Measurements from ENCODE around the gene TNP2. TPM values are rescaled to one million over a fixed set of nuclear protein-coding genes. Genes with fewer than 3 reads are reported as not detected.

TNP2 gene
- total and polyA plus RNA-seq, 9 of the 15 experiments (the other 6 are each of a cell fraction or from before 2014, with no cell fraction given) = not detected

- Histone ChIP-seq H3K79me2 (ENCODE audit: control insufficient read depth, insufficient read depth, low read length) (no peaks in the 10 kb centered on the region), H3K27ac (ENCODE audit: extremely low read depth, low read depth, low read length) (no peak overlapping the region), H3K9ac (ENCODE audit: insufficient read depth in 1 of 2, low read depth in 2 of 2, low read length in 2 of 2) (no peak overlapping the region), H4K20me1 (replicated peaks; ENCODE audit: control insufficient read depth, insufficient read depth, low read length) (0 out of 2 replicates have a peak, but pooled peaks cover 8% of the 10 kb centered on the region), H3K36me3 (ENCODE audit: control insufficient read depth, insufficient read depth, low read length) (no peaks in the 10 kb centered on the region), H3K4me3 (no peak overlapping the region), H3K9me3 (replicated peaks; ENCODE audit: control insufficient read depth, insufficient read depth, low read depth, low read length) (no peaks in the 10 kb centered on the region; the same call in 1 of the 2 replicates), H2AFZ (ENCODE audit: low read depth, low read length) (no peak overlapping the region), H3K4me1 (replicated peaks in 1 of 2; ENCODE audit: control insufficient read depth in 2 of 2, insufficient read depth in 2 of 2, low read length in 2 of 2) (peaks cover 0 to 6% of the 10 kb centered on the region in 2 experiments; a peak in 2 of 5 replicates), H3K9me1 (ENCODE audit: control insufficient read depth, insufficient read depth, low read length) (no peaks in the 10 kb centered on the region), H3K4me2 (ENCODE audit: insufficient read depth, low read length) (no peak overlapping the region), H3K27me3 (ENCODE audit: control insufficient read depth in 2 of 2, insufficient read depth in 2 of 2, low read length in 2 of 2) (peaks cover 2 to 44% of the 10 kb centered on the region in 2 experiments; a peak in 4 of 5 replicates)
- no peak for ATAC-seq
- TF ChIP-seq ZNF766 (CRISPR knock-in tag; conservative IDR thresholded peaks at IDR 0.05) (no peak), TCF3 (CRISPR knock-in tag; IDR thresholded peaks at IDR 0.05) (no peak), KDM4B (IDR thresholded peaks at IDR 0.05; ENCODE audit: borderline replicate concordance in 2 of 2, low read depth in 1 of 2) (no peak), ESRRA (IDR thresholded peaks at IDR 0.05; ENCODE audit: borderline replicate concordance, low read depth) (peak; percentile 83), BCOR (IDR thresholded peaks at IDR 0.05) (peak; percentile 35; the same call in 1 of the 2 replicates), FOXA3 (CRISPR knock-in tag; conservative IDR thresholded peaks at IDR 0.05 in 1 of 2, IDR thresholded peaks at IDR 0.05 in 1 of 2) (no peak), ETV1 (tag; conservative IDR thresholded peaks at IDR 0.05; ENCODE audit: low read depth) (peak; percentile 31; the same call in 1 of the 2 replicates), RBM25 (IDR thresholded peaks at IDR 0.05; ENCODE audit: low read depth, low read length, severe bottlenecking) (peak; percentile 45), BDP1 (IDR thresholded peaks at IDR 0.05; ENCODE audit: insufficient read depth, insufficient read length) (no peak), SPI1 (IDR thresholded peaks at IDR 0.05; ENCODE audit: borderline replicate concordance, low read depth, low read length) (peak; percentile 93)
- in situ Hi-C loops (cut with MboI) = loop anchor here (5.0 kb wide), 2 partner anchors 88 to 307 kb away; no protein-coding TSS in a partner anchor
- ChIA-PET POLR2A (interaction anchor here (2.2 kb wide), 1 partner anchor 8 kb away, joined by 6 read pairs; the partner anchor contains the start of gene SOCS1), CTCF (ENCODE audit: low intra/inter-chr PET ratio) (no interaction called here)
- DNase-seq (ENCODE audit: extremely low read depth in 1 of 4, low spot score in 3 of 4) = no peak
- no TSS peak for BruUV-seq (replicated peaks)
- WGBS (ENCODE audit: insufficient coverage, low coverage, missing lambda C conversion rate) = 18% methylated on average over 9 of the region's 9 CpGs
- intact Hi-C loops (cut with micrococcal nuclease) = no loop called here
- no peak for FAIRE-seq
These were observed 4.8 kb downstream of the TNP2 start for GRCh38 chr16:11264155-11264832.

Data from K562 (cell line).